Renal cortical epithelial cell (primary cell): Measurements from ENCODE around the gene CRTC1. TPM values are rescaled to one million over a fixed set of nuclear protein-coding genes. Genes with fewer than 3 reads are reported as not detected.

ENCODE experiments used
- DNase-seq: peaks from one replicate; pipeline ENCODE4 v3.0.0-alpha.2; 2011; ENCODE audit warnings: low read depth
- total RNA-seq: library from RNA; depleted of rRNA; stranded (reverse); fragments of >200 nt; gene quantifications from 2 replicates; pipeline ENCODE4 v1.2.3, GENCODE V29; 2014

Gene CRTC1, protein sequence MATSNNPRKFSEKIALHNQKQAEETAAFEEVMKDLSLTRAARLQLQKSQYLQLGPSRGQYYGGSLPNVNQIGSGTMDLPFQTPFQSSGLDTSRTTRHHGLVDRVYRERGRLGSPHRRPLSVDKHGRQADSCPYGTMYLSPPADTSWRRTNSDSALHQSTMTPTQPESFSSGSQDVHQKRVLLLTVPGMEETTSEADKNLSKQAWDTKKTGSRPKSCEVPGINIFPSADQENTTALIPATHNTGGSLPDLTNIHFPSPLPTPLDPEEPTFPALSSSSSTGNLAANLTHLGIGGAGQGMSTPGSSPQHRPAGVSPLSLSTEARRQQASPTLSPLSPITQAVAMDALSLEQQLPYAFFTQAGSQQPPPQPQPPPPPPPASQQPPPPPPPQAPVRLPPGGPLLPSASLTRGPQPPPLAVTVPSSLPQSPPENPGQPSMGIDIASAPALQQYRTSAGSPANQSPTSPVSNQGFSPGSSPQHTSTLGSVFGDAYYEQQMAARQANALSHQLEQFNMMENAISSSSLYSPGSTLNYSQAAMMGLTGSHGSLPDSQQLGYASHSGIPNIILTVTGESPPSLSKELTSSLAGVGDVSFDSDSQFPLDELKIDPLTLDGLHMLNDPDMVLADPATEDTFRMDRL
- total RNA-seq, result 0.17 and 3.2 TPM in 2 replicates

DNA sequence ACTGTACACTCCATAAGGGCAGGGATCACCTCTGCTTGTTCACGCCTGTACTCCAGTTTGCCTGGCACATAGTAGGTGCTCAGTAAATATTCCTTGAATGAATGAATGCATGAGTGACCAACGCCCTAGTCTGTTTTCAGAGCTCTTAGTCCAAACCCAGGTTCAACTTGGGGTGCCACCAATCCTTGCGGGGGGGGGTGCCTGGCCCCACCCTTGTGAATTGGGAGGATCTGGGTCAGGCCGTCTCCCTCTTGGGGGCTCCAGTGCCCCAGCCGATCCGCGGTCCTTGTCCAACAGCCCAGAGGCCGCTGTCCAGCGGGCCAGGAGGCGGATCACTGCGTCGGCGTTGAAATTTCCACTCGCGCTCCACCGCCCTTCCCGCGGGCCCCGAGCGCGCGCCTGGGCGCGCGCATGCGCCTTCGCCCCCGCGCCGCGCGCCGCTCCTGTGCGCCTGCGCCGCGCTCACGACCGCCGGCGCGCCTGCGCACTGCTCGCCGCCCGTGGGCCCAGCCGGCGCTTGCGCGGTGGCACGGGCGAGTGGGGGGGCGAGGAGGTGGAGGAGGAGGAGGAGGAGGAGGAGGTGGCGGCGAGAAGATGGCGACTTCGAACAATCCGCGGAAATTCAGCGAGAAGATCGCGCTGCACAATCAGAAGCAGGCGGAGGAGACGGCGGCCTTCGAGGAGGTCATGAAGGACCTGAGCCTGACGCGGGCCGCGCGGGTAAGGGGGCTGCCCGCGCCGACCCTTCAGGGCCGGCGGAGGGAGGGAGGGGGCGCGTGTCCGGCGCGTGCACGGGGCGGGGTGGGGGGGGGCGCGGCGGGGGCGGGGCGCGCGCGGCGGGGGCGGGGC is at the start of gene CRTC1:
TSS of gene CRTC1 (plus strand) at position 572 of the 849 bp plus-strand sequence. CDS start at position 595, 23 bp downstream.
- DNase-seq, result peak; percentile 49

GRCh38 chr19:18634612-18635297 is 48.7 kb upstream of the CRTC1 start:
- no peak for DNase-seq

DNA sequence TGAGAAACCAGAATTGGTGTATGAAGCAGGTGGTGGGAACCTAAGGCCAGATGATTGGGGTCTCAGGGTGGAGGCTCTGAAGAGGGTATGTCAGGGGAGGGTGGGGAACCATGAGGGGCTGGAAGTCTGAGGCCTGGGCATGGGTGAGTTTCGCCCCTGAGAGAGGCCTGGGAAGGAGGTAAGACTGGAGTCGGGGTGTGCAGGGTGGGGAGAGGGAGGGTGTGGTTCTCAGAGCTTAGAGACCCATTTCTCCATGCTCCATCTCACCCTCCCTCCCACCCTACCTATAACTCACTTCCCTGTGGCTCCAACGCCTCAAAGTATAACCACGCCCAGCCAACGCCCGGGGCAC is 47.7 kb upstream of the CRTC1 start:
- DNase-seq, result no peak

DNA sequence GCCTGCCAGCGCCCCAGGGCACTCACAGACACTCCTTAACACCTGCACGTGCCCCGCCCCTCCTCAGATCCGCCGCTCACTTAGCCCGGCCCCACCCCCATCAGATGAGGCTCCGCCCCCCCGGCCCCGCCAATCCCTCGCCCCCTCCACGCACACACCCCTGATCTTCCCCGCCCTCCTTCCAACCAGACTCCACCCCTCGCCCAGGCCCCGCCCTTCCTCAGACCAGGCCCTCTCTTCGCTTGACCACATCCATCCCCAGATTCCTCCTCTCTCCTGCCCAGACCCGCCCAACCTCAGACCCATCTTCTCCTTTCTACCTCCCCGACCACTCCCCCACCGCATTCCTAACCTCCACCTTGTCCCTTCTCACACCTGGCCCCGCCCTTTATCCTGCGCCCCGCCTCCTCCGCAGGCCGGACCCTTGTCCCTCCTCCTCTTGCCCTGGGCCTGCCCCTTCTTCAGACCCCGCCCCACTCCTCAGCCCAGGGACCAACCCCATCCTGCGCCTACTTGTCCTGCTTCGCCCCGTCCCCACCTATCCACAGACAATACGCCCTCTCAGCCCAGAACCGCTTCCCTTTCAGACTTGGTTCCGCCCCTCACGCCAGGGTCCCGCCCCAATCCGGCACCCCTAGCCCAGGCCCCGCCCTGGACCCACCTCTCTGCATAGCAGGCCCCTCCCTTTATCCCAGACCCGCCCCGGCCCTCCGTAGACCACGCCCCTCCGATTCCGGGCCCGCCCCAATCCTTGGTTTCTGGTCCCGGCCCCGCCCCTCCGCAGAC is 47.1 kb upstream of the CRTC1 start:
- DNase-seq, result peak; percentile 89

GRCh38 chr19:18636969-18637629 is 46.4 kb upstream of the CRTC1 start, which contains the start of gene KLHL26:
Gene KLHL26, plus strand, starts transcription at chr19:18637028. Its CDS starts 27 bp downstream, at chr19:18637055.
- no peak for DNase-seq

DNA sequence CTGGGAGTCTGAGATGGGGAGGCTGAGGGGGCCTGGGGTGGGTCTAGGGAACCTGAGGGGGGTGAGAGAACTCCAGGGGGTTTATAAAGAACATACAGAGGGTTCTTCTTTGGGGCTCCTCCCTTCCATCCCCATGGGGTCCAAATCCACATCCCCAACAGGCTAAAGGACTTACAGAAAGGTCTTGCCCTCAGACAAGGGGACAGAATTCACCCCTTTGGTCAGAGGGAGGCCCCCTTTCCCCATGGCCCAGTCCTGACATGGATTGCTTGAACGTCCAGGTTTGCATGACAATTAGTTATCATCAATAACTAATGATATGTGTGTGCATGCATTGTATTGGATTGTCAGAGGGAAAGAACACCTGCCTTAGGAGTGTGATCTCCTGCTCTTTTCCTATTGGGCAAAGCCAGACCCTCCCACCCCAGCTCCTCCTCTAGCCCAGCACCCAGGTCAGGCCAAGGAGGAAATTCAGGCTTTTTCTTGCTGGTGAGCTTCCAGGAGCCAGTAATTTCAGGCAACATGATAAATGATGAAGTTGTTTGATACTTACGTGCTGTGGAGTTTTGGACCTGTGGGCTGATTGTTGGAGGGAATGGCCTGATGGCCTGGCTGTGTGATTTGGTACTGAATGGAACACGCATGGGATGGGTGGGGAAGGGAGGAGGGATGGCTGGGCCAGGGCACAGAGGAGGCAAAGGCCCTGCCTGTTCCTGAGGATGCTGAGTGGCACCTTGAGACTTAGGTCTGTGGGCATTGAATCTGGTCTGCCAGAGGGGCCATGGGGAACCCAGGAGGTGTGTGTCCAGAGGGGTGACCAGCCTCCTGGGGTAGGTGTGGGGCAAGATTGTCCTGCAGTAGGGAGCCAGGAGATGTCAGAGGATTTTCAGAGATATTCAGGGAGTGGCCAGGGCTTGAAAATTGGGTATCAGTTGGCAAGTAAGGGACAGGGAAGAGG is 45.5 kb upstream of the CRTC1 start:
- DNase-seq, result peak; percentile 36

DNA sequence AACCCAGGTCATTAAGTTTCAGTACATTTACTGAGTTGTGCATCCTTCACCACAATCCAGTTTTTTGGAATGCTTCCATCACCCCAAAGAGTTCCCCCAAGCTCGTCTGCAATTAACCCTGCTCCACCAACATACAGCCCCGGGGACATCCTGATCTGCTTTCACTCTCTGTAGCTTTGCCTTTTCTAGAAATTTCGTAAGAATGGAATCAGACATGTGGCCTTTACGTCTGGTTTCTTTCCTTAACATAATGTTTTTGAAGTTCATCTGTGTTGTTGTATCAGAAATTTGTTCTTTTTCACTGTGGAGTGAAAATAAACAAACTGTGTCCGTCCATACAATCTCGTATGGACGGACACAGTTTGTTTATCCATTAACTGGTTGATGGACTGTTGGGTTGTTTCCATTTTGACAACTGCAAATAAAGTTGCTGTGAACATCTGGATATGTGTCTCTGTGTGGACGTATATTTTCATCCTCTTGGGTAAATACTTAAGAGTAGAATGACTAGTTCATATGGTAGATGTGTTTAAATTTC is 43.7 kb upstream of the CRTC1 start:
- no peak for DNase-seq

DNA sequence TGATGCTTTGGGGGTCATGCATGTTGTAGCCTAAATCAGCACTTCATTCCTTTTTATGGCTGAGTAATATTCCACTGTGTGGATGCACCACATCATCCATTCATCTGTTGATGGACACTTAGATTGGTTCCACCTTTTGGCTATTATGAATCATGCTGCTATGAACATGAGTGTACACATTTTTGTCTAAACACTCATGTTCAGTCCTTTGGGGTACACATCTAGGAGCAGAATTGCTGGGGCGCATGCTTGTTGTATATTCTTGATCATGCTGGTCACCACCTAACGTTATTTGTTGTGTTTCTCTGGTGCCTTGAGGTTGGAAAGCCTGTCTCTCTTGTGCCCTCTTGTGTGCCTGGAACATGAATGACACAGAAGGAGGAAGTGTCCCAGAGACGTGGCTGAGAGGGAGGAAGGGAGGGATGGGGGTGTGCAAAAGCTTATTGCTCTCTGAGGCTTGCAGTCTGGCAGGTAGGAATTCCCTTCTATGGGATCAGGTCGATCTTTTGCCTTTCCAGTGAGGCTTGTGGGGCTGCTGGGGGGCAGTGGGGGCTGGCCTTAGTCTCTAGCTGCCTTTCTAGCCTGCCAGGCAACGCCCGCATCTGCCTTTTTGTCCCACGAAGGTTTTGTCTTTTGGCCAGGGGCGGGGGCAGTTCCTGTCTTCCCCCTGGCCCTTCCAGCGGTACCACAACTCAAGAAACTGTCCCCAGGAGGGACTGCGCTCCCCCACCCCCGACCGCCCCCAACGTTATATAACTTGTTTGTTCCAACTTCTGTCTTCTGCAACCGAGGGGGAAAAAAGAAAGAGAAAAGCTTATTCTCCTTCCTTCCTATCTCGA is 39.1 kb upstream of the CRTC1 start:
- no peak for DNase-seq

GRCh38 chr19:18645035-18645511 is 38.4 kb upstream of the CRTC1 start:
- DNase-seq, result no peak

GRCh38 chr19:18646535-18647370 is 36.7 kb upstream of the CRTC1 start:
- no peak for DNase-seq

- DNase-seq, result no peak
Observed at GRCh38 chr19:18647371-18647767, 36.1 kb upstream of the CRTC1 start.

- DNase-seq, result no peak
Observed at GRCh38 chr19:18647807-18648206, 35.7 kb upstream of the CRTC1 start.

DNA sequence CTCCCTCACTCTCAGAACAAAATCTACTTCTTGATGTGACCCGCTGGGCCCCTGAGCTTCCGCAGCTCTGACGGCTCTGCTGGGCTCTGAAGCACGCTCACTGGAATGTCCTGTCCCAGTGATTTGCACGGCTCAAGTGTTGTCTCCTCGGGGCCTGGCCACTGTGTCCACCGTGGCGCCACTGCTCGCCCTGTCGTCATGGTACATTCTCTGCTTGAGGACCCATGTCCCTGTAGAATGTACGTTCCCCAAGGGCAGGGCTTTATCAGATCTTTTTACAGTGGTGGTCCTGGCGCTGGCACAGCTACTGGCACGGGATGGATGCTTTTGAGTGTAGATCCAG is 34.5 kb upstream of the CRTC1 start:
- no peak for DNase-seq

DNA sequence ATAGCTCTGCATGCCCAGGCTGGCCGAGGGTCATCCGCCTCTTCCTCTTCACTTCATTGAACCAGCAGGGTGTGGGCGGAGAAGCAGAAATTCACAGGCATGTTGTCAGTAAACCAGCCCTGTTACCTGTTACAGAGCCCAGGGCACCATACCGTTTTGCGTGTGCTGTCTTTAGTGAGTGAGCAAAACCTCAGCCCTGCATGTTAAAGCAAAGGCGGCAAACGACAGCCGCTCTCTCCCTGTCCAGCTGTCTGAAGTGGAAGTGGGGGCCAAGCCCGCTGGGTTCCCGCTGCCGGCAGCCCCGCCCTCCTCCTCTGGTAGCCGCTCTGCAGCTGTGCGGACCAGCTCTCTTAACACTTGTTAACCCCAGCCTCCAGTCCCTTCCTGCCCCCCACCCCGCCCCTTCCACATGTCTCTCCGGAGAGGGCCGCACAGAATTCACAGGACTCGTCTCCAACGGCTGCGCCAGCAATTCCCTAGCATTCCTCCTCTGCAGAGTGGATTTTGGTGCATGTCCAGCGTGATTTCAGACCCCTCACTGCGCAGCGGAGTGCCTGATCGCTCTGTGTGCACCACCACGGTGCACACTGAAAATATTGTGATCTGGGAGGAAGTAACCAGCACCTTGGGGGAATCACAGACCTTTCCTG is 34.0 kb upstream of the CRTC1 start:
- DNase-seq, result no peak

DNA sequence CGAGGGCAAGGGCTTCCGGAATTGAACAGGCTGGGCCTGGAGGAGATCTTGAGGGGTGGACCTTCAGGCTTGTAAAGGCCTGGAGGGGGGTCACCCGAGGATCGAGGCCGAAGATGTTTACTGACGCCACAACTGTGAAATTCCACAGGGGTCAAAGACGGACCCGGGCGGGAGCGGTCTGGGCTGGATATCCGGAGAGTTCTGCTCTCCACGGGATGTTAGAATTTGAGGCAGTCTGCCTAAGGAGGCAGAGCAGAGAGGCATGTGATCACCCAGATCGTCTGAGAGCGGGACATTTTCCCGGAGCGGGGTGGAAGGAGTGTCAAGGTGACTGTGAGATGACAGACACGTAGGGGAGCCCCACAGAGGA is 33.5 kb upstream of the CRTC1 start:
- DNase-seq, result no peak

GRCh38 chr19:18650468-18651041 is 32.9 kb upstream of the CRTC1 start:
- DNase-seq, result no peak
